Sigmoid colon (tissue), 4 donors: ENCODE data around the gene SYTL4.

Experiments
- CTCF ChIP-seq, 4 experiments: fragments of 450-650 bp in 3 of 4; fragments of 200-600 bp in 1 of 4; IDR thresholded peaks; one replicate each; pipeline ENCODE4 v1.5.1; 2016 to 2019; ENCODE audit warnings: antibody characterized with exemption in 4 of 4, mild to moderate bottlenecking in 3 of 4, moderate library complexity in 2 of 4
- EP300 ChIP-seq, 4 donors: sonication (generic); formaldehyde crosslinking; IDR thresholded peaks; one replicate each; pipeline ENCODE4 v1.6.1; 2017; ENCODE audit warnings: antibody characterized with exemption in 4 of 4
- POLR2A ChIP-seq, 2 donors: fragments of 450-650 bp; IDR thresholded peaks; one replicate each; pipeline ENCODE4 v1.6.1; 2016; ENCODE audit warnings: antibody characterized with exemption in 2 of 2, mild to moderate bottlenecking in 2 of 2, moderate library complexity in 2 of 2

DNA sequence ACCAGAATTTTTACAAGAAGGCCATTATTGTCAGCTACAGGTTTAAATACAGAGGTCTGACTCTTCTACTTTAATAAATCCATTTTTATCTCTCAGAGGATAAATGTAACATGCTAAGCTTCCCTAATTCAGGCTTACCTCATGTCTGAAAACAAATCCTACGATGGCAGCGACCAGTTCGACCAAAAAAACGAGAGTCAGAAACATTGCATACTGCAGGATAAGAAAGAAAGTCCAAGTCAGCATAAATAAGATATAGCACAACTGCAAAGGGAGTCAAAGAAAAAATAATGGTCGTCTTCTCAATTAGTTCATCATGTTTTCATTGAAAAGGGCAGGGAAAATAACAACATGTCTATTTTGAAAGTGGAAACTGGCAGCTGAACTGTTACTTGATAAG, 96.9 kb downstream of the SYTL4 start:
- no peak for TF ChIP-seq CTCF (IDR thresholded peaks at IDR 0.05)
- no peak for TF ChIP-seq EP300 (IDR thresholded peaks at IDR 0.05)
- no peak for TF ChIP-seq POLR2A (IDR thresholded peaks at IDR 0.05)
